Measurements from ENCODE around the gene MAP3K2.

DNA sequence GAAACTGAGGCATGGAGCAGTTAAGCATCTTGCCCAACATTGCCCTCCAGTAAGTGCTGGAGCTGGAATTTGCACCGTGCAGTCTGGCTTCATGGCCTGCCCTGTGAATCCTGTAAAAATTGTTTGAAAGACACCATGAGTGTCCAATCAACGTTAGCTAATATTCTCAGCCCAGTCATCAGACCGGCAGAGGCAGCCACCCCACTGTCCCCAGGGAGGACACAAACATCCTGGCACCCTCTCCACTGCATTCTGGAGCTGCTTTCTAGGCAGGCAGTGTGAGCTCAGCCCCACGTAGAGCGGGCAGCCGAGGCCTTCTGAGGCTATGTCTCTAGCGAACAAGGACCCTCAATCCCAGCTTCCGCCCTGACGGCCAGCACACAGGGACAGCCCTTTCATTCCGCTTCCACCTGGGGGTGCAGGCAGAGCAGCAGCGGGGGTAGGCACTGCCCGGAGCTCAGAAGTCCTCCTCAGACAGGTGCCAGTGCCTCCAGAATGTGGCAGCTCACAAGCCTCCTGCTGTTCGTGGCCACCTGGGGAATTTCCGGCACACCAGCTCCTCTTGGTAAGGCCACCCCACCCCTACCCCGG is 31.8 kb upstream of the MAP3K2 start:
- TF ChIP-seq, protein P1, sequence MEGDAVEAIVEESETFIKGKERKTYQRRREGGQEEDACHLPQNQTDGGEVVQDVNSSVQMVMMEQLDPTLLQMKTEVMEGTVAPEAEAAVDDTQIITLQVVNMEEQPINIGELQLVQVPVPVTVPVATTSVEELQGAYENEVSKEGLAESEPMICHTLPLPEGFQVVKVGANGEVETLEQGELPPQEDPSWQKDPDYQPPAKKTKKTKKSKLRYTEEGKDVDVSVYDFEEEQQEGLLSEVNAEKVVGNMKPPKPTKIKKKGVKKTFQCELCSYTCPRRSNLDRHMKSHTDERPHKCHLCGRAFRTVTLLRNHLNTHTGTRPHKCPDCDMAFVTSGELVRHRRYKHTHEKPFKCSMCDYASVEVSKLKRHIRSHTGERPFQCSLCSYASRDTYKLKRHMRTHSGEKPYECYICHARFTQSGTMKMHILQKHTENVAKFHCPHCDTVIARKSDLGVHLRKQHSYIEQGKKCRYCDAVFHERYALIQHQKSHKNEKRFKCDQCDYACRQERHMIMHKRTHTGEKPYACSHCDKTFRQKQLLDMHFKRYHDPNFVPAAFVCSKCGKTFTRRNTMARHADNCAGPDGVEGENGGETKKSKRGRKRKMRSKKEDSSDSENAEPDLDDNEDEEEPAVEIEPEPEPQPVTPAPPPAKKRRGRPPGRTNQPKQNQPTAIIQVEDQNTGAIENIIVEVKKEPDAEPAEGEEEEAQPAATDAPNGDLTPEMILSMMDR (IDR thresholded peaks at IDR 0.05; ENCODE audit: insufficient read depth, low read depth, low read length): no peak
- TF ChIP-seq EZH2 (IDR thresholded peaks at IDR 0.05; ENCODE audit: insufficient read depth, low read length): no peak
